HepG2 (cell line): ENCODE results near the gene PPP2R5C. TPM values are rescaled to one million over a fixed set of nuclear protein-coding genes. Genes with fewer than 3 reads are reported as not detected.

ENCODE experiments used
- ELF4 ChIP-seq: sonication (generic); formaldehyde crosslinking; IDR thresholded peaks from 2 replicates; pipeline ENCODE4 v1.5.0; 2020; ENCODE audit warnings: missing genetic modification reagents, mild to moderate bottlenecking, moderate library complexity, borderline replicate concordance
- ETV6 ChIP-seq: sonication (generic); formaldehyde crosslinking; conservative IDR thresholded peaks from 2 replicates; pipeline ENCODE4 v1.4.0; 2020; ENCODE audit warnings: missing genetic modification reagents
- ZFAT ChIP-seq: sonication (generic); formaldehyde crosslinking; conservative IDR thresholded peaks from 2 replicates; pipeline ENCODE4 v1.8.1; 2023; ENCODE audit warnings: missing genetic modification reagents, inconsistent platforms
- polyA plus RNA-seq, 8 experiments: library from polyadenylated mRNA; depleted of rRNA in 3 of 8; stranded (reverse) in 7 of 8; unstranded in 1 of 8; fragments of >200 nt; fragmentation: Illumina TruSeq in 4 of 8; extraction: Trizol in 4 of 8; gene quantifications; 2 replicates each; pipeline versions ENCODE4 v1.2.1 to v1.2.3, GENCODE V29; 2011 to 2016; ENCODE audit warnings: low read depth in 4 of 8, missing spikeins in 1 of 8, mixed read lengths in 1 of 8; ENCODE audit not compliant: insufficient read depth in 1 of 8
- total RNA-seq, 5 experiments: library from RNA; depleted of rRNA; stranded (reverse); fragments of >200 nt; fragmentation: Illumina TruSeq; extraction: Trizol; gene quantifications; 2 replicates each; pipeline ENCODE4 v1.2.3, GENCODE V29; 2016; ENCODE audit warnings: low read depth in 1 of 5
- TF ChIP-seq, protein P1 (sequence below): IDR thresholded peaks from 2 replicates; pipeline ENCODE4 v1.6.1; 2016; ENCODE audit warnings: missing compliant biosample characterization, missing genetic modification reagents, borderline replicate concordance
- TF ChIP-seq, protein P2 (sequence below): sonication (generic); formaldehyde crosslinking; IDR thresholded peaks from 2 replicates; pipeline ENCODE4 v1.8.0; 2022; ENCODE audit warnings: low read depth, missing genetic modification reagents
- TF ChIP-seq, protein P3 (sequence below): IDR thresholded peaks from 2 replicates; pipeline ENCODE4 v1.6.1; 2016; ENCODE audit warnings: low read depth, missing genetic modification reagents, missing compliant biosample characterization

PPP2R5C gene
- total and polyA plus RNA-seq, 2 of the 13 experiments (the other 11 are each of a cell fraction or from before 2014, with no cell fraction given): 74.3 to 78.5 TPM

DNA sequence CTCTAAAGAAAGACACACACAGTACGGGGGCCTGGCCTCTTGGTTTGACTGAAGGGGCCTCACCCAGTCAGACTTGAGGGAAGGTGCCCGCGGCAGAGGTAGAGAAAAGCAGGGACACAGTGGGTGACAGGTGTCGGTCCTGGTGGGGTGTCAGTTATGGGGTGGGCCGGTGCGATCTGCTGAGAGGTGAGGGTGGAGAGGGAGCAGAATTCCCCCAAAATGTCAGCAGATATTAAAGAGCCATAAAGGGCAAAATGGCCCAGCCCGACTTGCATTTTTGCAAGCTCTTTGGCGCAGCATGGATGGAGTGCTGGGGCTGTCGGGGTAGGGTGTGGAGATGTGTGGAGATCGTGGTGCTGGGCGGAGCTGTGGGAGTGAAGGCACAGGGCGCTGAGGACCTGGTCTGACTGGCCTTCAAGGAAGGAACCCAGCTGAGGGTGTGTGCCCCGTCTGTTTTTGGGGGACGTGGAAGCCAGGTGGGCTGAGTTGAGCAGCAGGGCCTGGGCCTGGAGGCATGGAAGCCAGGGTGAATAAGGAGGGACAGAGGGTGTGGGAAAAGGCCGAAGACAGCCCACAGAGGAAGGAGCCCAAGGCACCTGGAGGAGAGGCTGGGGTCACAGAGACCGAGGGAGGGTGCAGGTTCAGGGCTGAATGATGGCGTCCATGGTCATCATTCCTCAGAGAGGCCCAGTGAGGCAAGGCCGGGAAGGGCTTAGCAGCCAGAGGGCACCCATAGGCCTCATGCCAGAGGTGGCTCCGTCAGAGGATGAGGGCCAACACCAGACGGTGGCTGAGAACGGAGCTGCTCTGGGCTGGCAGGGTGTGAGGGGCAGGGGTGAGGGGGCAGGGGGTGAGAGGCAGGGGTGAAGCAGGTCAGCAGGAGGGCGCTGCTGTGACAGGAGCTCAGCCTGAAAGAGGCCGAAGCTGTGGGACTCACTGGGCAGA, 154.6 kb downstream of the PPP2R5C start (continued):
- TF ChIP-seq, protein P1, sequence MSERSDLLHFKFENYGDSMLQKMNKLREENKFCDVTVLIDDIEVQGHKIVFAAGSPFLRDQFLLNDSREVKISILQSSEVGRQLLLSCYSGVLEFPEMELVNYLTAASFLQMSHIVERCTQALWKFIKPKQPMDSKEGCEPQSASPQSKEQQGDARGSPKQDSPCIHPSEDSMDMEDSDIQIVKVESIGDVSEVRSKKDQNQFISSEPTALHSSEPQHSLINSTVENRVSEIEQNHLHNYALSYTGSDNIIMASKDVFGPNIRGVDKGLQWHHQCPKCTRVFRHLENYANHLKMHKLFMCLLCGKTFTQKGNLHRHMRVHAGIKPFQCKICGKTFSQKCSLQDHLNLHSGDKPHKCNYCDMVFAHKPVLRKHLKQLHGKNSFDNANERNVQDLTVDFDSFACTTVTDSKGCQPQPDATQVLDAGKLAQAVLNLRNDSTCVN (CRISPR knock-in tag): no peak
- TF ChIP-seq ZFAT (CRISPR knock-in tag) (no peak), ELF4 (CRISPR knock-in tag) (no peak), ETV6 (CRISPR knock-in tag) (no peak)
- TF ChIP-seq, protein P2, sequence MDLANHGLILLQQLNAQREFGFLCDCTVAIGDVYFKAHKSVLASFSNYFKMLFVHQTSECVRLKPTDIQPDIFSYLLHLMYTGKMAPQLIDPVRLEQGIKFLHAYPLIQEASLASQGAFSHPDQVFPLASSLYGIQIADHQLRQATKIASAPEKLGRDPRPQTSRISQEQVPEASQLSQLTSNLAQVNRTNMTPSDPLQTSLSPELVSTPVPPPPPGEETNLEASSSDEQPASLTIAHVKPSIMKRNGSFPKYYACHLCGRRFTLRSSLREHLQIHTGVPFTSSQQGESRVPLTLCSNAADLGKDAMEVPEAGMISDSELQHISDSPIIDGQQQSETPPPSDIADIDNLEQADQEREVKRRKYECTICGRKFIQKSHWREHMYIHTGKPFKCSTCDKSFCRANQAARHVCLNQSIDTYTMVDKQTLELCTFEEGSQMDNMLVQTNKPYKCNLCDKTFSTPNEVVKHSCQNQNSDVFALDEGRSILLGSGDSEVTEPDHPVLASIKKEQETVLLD (CRISPR knock-in tag): no peak
- TF ChIP-seq, protein P3, sequence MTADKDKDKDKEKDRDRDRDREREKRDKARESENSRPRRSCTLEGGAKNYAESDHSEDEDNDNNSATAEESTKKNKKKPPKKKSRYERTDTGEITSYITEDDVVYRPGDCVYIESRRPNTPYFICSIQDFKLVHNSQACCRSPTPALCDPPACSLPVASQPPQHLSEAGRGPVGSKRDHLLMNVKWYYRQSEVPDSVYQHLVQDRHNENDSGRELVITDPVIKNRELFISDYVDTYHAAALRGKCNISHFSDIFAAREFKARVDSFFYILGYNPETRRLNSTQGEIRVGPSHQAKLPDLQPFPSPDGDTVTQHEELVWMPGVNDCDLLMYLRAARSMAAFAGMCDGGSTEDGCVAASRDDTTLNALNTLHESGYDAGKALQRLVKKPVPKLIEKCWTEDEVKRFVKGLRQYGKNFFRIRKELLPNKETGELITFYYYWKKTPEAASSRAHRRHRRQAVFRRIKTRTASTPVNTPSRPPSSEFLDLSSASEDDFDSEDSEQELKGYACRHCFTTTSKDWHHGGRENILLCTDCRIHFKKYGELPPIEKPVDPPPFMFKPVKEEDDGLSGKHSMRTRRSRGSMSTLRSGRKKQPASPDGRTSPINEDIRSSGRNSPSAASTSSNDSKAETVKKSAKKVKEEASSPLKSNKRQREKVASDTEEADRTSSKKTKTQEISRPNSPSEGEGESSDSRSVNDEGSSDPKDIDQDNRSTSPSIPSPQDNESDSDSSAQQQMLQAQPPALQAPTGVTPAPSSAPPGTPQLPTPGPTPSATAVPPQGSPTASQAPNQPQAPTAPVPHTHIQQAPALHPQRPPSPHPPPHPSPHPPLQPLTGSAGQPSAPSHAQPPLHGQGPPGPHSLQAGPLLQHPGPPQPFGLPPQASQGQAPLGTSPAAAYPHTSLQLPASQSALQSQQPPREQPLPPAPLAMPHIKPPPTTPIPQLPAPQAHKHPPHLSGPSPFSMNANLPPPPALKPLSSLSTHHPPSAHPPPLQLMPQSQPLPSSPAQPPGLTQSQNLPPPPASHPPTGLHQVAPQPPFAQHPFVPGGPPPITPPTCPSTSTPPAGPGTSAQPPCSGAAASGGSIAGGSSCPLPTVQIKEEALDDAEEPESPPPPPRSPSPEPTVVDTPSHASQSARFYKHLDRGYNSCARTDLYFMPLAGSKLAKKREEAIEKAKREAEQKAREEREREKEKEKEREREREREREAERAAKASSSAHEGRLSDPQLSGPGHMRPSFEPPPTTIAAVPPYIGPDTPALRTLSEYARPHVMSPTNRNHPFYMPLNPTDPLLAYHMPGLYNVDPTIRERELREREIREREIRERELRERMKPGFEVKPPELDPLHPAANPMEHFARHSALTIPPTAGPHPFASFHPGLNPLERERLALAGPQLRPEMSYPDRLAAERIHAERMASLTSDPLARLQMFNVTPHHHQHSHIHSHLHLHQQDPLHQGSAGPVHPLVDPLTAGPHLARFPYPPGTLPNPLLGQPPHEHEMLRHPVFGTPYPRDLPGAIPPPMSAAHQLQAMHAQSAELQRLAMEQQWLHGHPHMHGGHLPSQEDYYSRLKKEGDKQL (CRISPR knock-in tag): no peak
- TF ChIP-seq, all 625 proteins: peak for 0
